ENCODE measurements around the gene LMO1.

The LMO1 gene

GRCh38 chr11:8301622-8302021 lies 37.9 kb upstream of the LMO1 start:
- H3K9ac ChIP-seq (ENCODE audit: low read length) = no peak overlapping the region
- H4K20me1 ChIP-seq (ENCODE audit: low read depth, low read length) = no peaks in the 10 kb centered on the region
- no peaks in the 10 kb centered on the region for H3F3A ChIP-seq (ENCODE audit: insufficient read depth)
- no peaks in the 10 kb centered on the region for H3K36me3 ChIP-seq (ENCODE audit: low read length)
- no peak overlapping the region for H3K4me3 ChIP-seq (ENCODE audit: insufficient read depth, low read length, poor library complexity, severe bottlenecking)
- H3K79me2 ChIP-seq (ENCODE audit: insufficient read depth, low read length) = no peaks in the 10 kb centered on the region
- no peaks in the 10 kb centered on the region for H3K9me2 ChIP-seq (replicated peaks; ENCODE audit: insufficient read depth, low read length)
- H2AFZ ChIP-seq (ENCODE audit: low read depth, low read length, severe bottlenecking) = no peak overlapping the region
- H3K9me3 ChIP-seq (ENCODE audit: insufficient read depth, low read length) = no peaks in the 10 kb centered on the region
- no peak overlapping the region for H3K27ac ChIP-seq (ENCODE audit: low read depth, low read length)
- no peak overlapping the region for H3K4me2 ChIP-seq (ENCODE audit: low read depth, low read length, poor library complexity, severe bottlenecking)
- H3K27me3 ChIP-seq (ENCODE audit: low read length) = 0 out of 2 replicates have a peak, but pooled peaks cover 3% of the 10 kb centered on the region
- no peak for TF ChIP-seq EZH2phosphoT487 (conservative IDR thresholded peaks at IDR 0.05; ENCODE audit: low read length)
- TF ChIP-seq, protein P1, sequence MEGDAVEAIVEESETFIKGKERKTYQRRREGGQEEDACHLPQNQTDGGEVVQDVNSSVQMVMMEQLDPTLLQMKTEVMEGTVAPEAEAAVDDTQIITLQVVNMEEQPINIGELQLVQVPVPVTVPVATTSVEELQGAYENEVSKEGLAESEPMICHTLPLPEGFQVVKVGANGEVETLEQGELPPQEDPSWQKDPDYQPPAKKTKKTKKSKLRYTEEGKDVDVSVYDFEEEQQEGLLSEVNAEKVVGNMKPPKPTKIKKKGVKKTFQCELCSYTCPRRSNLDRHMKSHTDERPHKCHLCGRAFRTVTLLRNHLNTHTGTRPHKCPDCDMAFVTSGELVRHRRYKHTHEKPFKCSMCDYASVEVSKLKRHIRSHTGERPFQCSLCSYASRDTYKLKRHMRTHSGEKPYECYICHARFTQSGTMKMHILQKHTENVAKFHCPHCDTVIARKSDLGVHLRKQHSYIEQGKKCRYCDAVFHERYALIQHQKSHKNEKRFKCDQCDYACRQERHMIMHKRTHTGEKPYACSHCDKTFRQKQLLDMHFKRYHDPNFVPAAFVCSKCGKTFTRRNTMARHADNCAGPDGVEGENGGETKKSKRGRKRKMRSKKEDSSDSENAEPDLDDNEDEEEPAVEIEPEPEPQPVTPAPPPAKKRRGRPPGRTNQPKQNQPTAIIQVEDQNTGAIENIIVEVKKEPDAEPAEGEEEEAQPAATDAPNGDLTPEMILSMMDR (IDR thresholded peaks at IDR 0.05; ENCODE audit: insufficient read depth, low read length, poor library complexity, severe bottlenecking) = no peak

DNA sequence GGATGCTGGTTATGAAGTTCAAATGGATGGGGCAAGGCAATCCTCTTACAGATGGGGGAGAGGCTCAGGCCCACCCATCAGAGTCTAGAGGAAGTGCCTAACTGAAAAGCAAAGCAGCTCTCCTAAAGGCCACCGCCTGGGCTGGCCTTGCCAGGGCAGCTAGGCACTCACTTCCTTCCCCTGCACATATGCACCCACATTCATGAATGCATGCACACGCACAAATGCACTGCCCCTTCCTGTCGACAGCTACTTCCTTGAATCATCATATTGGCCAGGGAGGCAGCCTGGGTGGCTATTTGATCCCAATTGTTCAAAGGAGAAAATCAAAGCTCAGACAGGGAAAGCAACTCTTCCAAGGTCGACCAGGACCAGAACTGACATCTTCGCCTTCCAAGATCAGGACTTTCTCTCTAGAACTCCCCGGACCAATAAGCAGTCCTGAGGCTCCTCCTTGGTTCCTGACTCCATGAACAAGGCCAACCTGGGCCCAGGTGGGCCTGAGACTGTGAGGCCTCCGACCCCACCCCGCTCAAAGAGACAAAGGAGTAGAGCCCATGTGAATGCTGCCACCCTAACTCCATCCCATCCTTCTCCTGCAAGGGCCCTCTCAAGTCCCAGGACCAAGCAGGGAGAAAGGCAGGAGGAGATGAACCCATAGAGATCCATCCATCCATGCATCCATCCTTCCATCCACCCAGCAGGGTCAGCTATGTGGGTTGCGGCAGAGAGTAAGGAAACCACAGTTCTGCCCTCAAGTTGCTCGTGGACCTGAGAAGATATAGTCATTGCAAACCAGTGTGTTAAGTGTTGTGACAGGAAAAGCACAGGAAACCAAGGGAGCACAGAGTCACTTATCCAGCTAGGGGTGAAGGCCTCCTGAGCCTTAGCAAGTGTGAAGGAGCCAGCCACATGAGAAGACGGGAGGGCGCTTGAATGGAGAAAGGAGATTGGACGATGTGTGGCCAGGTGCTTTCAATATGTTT lies 35.4 kb upstream of the LMO1 start:
- H3K79me2 ChIP-seq (ENCODE audit: insufficient read depth, low read length) = no peaks in the 10 kb centered on the region
- H3K9ac ChIP-seq (ENCODE audit: low read length) = no peak overlapping the region
- H3K27me3 ChIP-seq (ENCODE audit: low read length) = 0 out of 2 replicates have a peak, but pooled peaks cover 3% of the 10 kb centered on the region
- H3K4me2 ChIP-seq (ENCODE audit: low read depth, low read length, poor library complexity, severe bottlenecking) = no peak overlapping the region
- H4K20me1 ChIP-seq (ENCODE audit: low read depth, low read length) = no peaks in the 10 kb centered on the region
- no peak for TF ChIP-seq EZH2phosphoT487 (conservative IDR thresholded peaks at IDR 0.05; ENCODE audit: low read length)
- TF ChIP-seq, protein P1 (IDR thresholded peaks at IDR 0.05; ENCODE audit: insufficient read depth, low read length, poor library complexity, severe bottlenecking) = no peak
- no peak overlapping the region for H2AFZ ChIP-seq (ENCODE audit: low read depth, low read length, severe bottlenecking)
- no peaks in the 10 kb centered on the region for H3K9me3 ChIP-seq (ENCODE audit: insufficient read depth, low read length)
- no peaks in the 10 kb centered on the region for H3K36me3 ChIP-seq (ENCODE audit: low read length)
- H3K4me3 ChIP-seq (ENCODE audit: insufficient read depth, low read length, poor library complexity, severe bottlenecking) = no peak overlapping the region
- no peak overlapping the region for H3K27ac ChIP-seq (ENCODE audit: low read depth, low read length)
- H3F3A ChIP-seq (ENCODE audit: insufficient read depth) = no peaks in the 10 kb centered on the region
- no peaks in the 10 kb centered on the region for H3K9me2 ChIP-seq (replicated peaks; ENCODE audit: insufficient read depth, low read length)

GRCh38 chr11:8297781-8298440 lies 34.2 kb upstream of the LMO1 start:
- Histone ChIP-seq H3K4me3 (ENCODE audit: insufficient read depth, low read length, poor library complexity, severe bottlenecking) (no peak overlapping the region), H3K27me3 (ENCODE audit: low read length) (0 out of 2 replicates have a peak, but pooled peaks cover 3% of the 10 kb centered on the region), H3K4me2 (ENCODE audit: low read depth, low read length, poor library complexity, severe bottlenecking) (no peak overlapping the region), H3K27ac (ENCODE audit: low read depth, low read length) (no peak overlapping the region), H2AFZ (ENCODE audit: low read depth, low read length, severe bottlenecking) (no peak overlapping the region), H3K79me2 (ENCODE audit: insufficient read depth, low read length) (no peaks in the 10 kb centered on the region), H3K9me2 (replicated peaks; ENCODE audit: insufficient read depth, low read length) (no peaks in the 10 kb centered on the region), H3F3A (ENCODE audit: insufficient read depth) (no peaks in the 10 kb centered on the region), H4K20me1 (ENCODE audit: low read depth, low read length) (no peaks in the 10 kb centered on the region), H3K9ac (ENCODE audit: low read length) (no peak overlapping the region), H3K9me3 (ENCODE audit: insufficient read depth, low read length) (no peaks in the 10 kb centered on the region), H3K36me3 (ENCODE audit: low read length) (no peaks in the 10 kb centered on the region)
- no peak for TF ChIP-seq EZH2phosphoT487 (conservative IDR thresholded peaks at IDR 0.05; ENCODE audit: low read length)
- TF ChIP-seq, protein P1 (IDR thresholded peaks at IDR 0.05; ENCODE audit: insufficient read depth, low read length, poor library complexity, severe bottlenecking) = no peak
